OCI-M2 (cell line): Measurements from ENCODE around the gene SGPL1.
"Not testable (repeated sequence)": the region's sequence is repeated elsewhere in the genome, so short reads cannot be mapped to it uniquely, and the experiment has no call there.

Experiments
- DNase-seq: peaks from one replicate; lab custom pipeline; 2025; ENCODE audit not compliant: unreplicated experiment; lab: John Stamatoyannopoulos, UW

SGPL1 gene, protein sequence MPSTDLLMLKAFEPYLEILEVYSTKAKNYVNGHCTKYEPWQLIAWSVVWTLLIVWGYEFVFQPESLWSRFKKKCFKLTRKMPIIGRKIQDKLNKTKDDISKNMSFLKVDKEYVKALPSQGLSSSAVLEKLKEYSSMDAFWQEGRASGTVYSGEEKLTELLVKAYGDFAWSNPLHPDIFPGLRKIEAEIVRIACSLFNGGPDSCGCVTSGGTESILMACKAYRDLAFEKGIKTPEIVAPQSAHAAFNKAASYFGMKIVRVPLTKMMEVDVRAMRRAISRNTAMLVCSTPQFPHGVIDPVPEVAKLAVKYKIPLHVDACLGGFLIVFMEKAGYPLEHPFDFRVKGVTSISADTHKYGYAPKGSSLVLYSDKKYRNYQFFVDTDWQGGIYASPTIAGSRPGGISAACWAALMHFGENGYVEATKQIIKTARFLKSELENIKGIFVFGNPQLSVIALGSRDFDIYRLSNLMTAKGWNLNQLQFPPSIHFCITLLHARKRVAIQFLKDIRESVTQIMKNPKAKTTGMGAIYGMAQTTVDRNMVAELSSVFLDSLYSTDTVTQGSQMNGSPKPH

GRCh38 chr10:70815504-70816219 lies at the start of gene SGPL1:
SGPL1 (plus strand) TSS chr10:70815948; CDS start chr10:70816854, 906 bp downstream.
- no peak for DNase-seq

DNA sequence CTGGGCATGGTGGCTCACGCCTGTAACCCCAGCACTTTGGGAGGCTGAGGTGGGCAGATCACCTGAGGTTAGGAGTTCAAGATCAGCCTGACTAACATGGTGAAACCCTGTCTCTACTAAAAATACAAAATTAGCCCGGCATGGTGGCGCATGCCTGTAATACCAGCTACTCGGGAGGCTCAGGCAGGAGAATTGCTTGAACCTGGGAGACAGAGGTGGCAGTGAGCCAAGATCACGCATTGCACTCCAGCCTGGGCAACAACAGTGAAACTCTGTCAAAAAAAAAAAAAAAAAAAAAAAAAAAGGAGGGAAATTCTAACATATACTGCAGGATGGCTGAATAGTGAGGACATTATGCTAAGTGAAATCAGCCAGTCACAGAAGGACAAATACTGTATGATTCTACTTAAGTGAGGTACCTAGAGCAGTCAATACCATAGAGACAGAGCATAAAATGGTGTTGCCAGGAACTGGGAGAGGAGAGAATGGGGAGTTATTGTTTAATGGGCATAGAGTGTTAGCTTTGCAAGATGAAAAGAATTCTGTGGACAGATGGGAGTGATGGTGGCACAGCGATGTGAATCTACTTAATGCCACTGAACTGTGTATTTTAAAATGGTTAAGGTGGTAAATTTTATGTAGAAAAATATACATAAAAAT lies 47.6 kb upstream of the SGPL1 start:
- DNase-seq, result not testable (repeated sequence)

GRCh38 chr10:70769121-70769520 lies 46.6 kb upstream of the SGPL1 start:
- DNase-seq, result no peak

GRCh38 chr10:70770001-70770400 lies 45.7 kb upstream of the SGPL1 start:
- DNase-seq, result no peak

GRCh38 chr10:70770516-70770915 lies 45.2 kb upstream of the SGPL1 start:
- not testable (repeated sequence) for DNase-seq

DNA sequence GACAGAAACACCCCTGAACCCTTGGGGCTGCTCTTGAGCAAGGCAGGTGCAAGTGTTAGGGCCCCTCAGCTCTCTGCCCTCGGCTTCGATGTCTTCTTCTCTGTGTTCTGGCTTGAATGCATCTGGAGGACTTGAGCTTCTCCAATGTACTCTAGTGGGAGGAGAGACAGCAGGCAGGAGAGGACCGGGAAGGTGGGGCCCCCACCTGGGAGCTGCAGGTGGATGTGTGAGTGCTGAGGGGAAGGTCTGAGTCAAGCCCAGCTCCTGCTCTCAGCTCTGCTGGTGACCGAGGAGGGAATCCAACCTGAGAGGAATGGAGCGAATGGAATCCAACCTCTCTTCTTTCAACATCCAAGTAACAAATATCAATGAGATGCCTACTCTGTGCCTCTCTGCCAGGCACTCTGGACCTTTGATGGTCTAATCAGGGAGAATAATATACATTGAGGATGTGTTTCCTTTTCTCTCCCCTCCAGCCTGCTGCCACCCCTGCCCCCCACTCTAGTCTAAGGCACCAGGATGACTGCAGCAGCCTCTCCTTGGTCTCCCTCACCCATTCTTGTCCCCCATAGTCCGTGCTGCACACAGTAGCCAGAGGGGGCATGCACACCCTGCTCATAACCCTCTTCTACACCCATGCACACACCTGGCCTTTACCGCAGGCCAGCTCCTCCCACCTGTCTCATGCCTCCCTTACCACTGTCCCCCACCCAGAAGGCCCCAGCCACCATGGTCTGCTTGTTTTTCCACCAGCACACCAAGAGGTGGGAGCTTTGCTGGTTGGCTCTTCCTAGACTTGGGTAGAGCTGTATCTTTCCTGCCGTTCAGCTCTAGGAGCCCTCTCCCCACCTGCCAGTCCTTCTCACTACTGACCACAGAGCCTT lies 44.2 kb upstream of the SGPL1 start:
- no peak for DNase-seq

GRCh38 chr10:70772627-70773026 lies 43.1 kb upstream of the SGPL1 start:
- no peak for DNase-seq

DNA sequence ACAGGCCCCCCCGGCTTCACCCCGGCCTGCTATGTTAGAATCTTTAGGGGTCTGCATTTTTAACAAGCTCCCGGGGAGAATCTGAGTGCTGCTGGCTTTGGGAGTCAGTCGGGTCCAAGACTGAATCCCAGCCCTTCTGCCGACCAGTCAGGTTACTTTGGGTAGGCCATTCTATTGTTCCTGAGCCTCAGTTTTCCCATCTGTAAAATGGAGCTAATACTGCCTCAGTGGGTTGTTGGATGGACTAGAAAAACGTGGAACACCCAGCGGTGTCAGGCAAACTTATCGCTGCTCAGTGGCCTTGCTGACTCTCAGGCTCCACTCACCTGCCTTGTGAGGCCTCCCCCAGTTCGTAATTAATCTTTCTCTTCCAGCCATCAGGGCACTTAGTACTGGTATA lies 42.3 kb upstream of the SGPL1 start:
- no peak for DNase-seq

- DNase-seq, result no peak
These were observed 41.6 kb upstream of the SGPL1 start for GRCh38 chr10:70773965-70774809.

- no peak for DNase-seq
These were observed 40.7 kb upstream of the SGPL1 start for GRCh38 chr10:70774810-70775678.

DNA sequence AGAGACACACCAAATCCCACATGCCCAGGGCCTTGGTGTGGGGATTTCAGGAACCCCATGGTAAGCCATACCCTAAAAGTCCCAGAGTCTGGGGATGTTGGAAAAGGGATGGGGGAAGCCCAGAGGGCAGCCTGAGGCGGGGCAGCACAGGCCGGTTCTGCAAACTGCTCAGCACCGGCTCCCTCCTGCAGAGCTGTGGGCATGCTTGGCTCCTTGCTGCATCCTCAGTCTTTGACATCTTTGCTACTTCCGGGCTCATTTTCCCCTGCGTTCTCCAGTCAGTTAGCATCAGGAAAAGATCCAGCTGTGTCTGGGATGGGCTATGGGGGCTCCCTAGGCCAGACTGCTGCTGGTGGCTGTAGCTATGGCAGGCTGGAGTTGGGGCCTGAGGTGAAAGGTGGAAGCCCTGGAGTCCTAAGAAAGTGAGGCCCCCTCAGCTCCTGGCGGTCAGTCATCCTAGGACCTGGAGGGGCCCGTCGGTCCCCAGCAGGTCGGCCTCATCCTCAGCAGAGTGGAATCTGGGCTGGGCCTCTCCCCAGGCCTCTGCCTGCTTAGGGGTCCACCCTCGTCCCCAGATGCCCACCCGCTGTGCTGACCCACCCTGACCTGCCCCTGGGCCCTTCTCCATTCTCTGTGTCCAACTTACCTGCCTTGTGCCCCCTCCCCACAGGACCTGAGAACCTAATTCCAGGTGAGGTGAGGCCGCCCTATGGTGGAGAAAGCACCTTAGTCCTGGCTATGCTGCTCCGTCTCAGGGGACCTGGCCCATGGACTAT lies 39.9 kb upstream of the SGPL1 start:
- DNase-seq, result no peak

DNA sequence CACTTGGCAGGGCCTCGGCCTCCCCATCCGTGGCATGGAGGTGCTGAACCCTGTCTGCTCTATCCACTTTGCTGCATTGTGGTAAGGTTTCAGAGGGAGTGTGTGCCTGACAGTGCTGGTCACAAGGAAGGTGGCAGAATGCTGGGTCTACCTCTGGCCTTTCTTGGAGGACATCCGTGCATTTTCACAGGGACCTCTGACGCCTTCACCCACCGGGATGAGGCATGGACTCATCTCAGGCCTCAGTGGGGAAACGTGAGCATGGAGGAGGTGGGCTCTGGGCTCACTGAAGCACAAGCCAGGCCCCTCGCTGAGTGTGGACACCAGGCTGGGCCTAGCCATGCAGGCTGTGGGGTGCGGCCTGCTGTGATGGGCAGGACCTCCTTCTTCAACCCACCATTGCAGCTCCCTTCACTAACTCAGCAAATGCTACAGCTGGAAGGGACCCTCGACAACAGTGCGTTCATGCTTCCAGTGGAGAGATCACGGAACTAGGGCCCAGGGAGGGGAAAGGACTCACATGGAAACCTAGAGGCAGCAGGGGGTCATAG lies 39.2 kb upstream of the SGPL1 start:
- no peak for DNase-seq

DNA sequence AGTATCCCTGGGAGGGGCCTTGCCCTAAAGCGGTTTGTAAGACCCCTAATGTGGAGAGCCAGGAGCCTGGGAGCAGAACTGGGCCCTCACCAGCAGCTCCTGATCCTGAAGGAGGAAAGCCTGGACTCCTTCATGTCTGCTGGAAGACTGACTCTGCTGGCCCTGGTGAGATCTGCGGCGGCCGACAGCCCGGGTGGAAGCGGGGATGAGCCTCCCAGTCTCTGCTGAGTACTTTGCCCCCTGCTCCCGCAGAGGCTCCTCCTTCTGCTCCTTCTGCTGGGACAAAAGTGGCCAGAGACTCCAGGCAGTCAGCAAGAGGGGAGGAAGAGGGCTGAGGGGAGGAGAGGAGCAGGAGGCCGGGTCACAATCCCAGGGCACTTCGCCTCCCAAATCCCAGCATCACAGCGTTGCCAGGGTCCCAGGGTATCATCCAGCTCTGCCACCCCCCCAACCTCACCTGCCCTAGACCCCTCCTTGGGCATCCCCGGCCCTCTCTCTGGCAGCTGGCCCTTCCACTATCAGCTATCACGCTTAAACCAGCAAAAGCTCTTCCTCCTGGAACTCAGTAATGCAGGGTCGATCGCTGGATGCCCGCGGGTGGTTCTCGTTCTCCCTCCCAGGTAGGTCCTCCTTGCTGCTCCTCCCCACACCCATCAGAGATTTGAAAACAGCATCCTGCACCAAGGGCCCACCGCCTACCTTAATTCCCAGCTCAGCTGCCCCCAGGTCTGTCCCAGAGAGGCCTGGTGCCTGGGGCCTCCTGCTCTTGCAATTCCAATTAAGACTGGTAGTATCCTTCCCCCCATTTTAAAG lies 38.5 kb upstream of the SGPL1 start:
- DNase-seq, result no peak

DNA sequence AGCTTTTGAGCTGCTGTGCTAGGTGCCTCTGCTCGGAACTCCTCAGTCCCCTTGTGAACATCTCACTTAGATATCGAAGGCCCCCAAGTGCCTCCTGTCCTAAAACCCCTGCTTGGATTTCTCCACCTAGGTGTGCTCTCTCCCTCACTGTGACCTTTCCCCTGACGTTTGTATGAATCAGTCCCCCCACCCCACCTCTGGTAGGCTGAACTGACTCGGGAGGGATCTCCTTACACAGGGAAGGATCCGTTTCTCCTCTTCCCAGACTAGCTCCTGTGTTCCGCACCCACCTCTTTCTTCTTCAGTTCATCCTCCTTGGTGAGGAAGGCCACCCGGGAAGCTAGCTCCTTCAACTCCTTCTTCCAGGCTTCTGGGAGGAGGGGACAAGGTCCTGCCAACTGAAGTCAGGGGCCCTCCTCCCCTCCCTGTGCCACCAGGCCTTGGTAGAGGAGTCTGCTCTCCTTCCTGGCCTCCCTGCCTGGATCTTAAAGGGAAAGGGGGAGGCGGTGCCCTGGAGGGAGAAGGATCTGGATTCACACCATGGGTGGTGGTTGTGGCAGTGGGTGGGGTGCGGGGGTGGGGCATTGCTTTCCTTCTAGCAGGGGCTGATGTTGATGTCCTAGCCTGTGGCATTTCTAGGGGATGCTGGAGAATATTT lies 37.4 kb upstream of the SGPL1 start:
- DNase-seq, result no peak

DNA sequence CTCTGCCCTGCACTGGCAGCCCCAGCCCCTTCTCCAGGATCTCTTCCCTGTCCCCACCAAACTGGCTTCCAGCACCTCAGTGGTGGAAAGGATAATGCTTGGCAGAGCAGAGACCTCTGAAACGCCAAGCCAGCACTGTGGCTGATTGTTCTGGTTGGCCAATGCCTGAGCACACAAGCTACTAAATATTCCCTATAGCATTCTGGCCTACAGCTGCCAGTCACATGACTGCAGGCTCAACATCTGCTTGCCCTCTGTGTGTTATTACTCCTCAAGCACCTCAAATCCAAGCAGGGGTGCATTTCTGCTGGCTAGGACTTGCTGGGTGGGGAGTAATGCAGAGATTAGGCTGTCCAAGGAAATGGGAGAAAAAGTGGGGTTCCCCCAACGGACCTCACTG lies 36.7 kb upstream of the SGPL1 start:
- DNase-seq, result no peak
